ENCODE results near the gene METTL15.

DNA sequence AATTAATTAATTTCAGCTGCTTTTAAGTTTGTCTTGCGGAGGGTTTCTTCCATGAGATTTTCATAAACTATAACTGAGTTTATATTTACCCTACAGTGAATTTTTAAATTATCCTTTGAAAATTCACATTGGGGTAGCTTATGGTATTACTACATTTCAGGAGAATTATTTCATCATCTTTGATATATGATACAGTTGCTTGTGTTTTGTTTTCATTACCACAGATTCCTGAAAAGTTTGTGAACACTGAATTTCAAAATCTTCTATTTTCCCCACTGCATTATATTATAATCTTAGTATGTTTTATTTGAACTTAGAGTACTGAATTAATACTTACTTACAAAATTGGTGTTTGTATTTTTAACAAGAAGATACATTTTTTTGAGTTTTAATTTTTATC is 24.4 kb downstream of the METTL15 start:
- TF ChIP-seq BHLHE40 (IDR thresholded peaks at IDR 0.05; ENCODE audit: borderline replicate concordance) = no peak
- TF ChIP-seq FOXK2 (IDR thresholded peaks at IDR 0.05) = no peak
- no peak for TF ChIP-seq SP1 (IDR thresholded peaks at IDR 0.05)
- no peak for TF ChIP-seq SUZ12 (IDR thresholded peaks at IDR 0.05)
- TF ChIP-seq TARDBP (IDR thresholded peaks at IDR 0.05) = no peak
- TF ChIP-seq CTBP1 (IDR thresholded peaks at IDR 0.05; ENCODE audit: borderline replicate concordance) = no peak
- TF ChIP-seq FOXM1 (IDR thresholded peaks at IDR 0.05; ENCODE audit: borderline replicate concordance) = no peak
- TF ChIP-seq FOXA1 (IDR thresholded peaks at IDR 0.05) = no peak
- TF ChIP-seq LEF1 (IDR thresholded peaks at IDR 0.05; ENCODE audit: borderline replicate concordance) = no peak
- no peak for TF ChIP-seq NFRKB (IDR thresholded peaks at IDR 0.05)
- no peak for TF ChIP-seq ZNF384 (IDR thresholded peaks at IDR 0.05)
